H7 (cell line): ENCODE measurements around the gene ARSJ. TPM values are rescaled to one million over a fixed set of nuclear protein-coding genes. Genes with fewer than 3 reads are reported as not detected.
A peak's percentile ranks its signal among the peaks of the same experiment; 100 is the strongest.
"Not testable (repeated sequence)": the region's sequence is repeated elsewhere in the genome, so short reads cannot be mapped to it uniquely, and the experiment has no call there.

ENCODE experiments used
- DNase-seq: peaks from one replicate; pipeline ENCODE4 v3.0.0; 2012
- H3K27me3 ChIP-seq: 2 replicates; pipeline ENCODE4 v1.6.0; 2011; ENCODE audit warnings: mild to moderate bottlenecking, low read length; ENCODE audit not compliant: control insufficient read depth, insufficient read depth
- H3K36me3 ChIP-seq: replicated peaks from 2 replicates; pipeline ENCODE4 v1.5.1; 2011; ENCODE audit warnings: low read length; ENCODE audit not compliant: control insufficient read depth, insufficient read depth
- H3K4me3 ChIP-seq: 2 replicates; pipeline ENCODE4 v1.5.1; 2011; ENCODE audit warnings: low read depth, mild to moderate bottlenecking, control low read depth, low read length, moderate library complexity; ENCODE audit not compliant: insufficient read depth
- total RNA-seq: library from RNA; depleted of rRNA; stranded (reverse); fragments of >200 nt; shearing (Covaris generic); gene quantifications from 2 replicates; pipeline ENCODE4 v1.2.3, GENCODE V29; 2014; rRNA removed

Gene ARSJ
- total RNA-seq = 2.3 and 2.7 TPM in 2 replicates

DNA sequence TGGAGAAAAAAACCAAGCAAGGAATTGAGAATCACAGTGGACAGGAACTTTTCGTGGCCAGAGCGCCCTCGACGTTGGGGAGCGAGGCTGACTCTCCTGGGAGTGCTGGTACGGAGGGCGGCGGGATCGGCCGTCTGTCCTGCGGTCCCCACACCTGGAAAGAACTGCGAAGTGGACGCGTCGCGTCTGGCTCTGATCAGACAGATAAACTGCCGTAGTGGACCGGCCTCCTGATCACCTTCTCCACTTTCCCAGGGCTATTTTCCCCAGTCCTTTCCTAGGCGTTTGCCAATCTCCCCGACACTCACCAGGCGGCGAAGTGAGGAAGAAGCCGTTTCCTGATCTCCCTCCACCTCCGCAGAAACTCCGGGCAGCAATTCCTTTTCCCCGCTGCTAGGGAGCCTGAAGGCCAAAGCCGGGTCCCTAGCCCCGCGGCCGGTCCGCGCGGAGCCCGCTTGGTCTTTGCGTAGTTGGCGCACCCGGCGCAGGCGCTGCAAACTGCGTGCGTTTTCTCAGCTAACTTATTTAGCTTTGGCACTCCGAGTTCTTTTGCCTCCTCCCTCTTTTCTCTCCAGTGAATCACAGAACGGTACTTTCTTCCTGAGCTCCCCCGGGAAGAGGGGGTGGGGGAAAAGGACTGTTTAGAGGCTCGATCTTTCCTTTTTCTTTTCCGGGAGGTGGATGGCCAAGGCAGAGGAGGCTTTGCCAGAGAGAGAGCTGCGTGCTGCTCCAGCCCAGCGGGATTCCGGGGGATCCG is at the start of gene ARSJ:
Gene ARSJ (minus strand): TSS at position 500 of the 757 bp plus-strand sequence. CDS start 813 bp downstream, outside the sequence.
- peak; percentile 71 for DNase-seq

DNA sequence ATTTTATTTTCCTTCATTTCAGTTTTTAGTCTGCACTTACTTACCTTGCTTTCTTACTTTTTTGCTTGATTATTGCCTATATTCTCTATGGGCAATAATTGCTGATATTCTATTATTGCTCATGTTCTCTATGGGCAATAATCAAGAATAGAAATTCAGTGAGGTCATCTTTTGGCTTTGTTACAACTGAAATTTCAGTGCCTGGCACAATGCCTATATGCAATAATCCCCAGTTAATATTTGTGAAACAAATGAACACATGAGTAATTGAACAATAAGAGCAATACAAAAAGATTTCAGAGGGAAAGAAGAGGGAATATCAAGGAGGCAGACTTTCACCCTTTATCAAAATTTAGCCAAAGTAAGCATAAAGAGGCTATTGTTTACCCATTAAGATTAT is 48.6 kb upstream of the ARSJ start:
- no peak for DNase-seq
- no peaks in the 10 kb centered on the region for H3K27me3 ChIP-seq
- no peaks in the 10 kb centered on the region for H3K36me3 ChIP-seq
- H3K4me3 ChIP-seq = no peak overlapping the region

More for the DNA sequence above, at the start of gene ARSJ:
- H3K27me3 ChIP-seq = peaks cover 4% of the 10 kb centered on the region
- H3K4me3 ChIP-seq = peak within 1 kb of the TSS; percentile 58
- no peaks in the 10 kb centered on the region for H3K36me3 ChIP-seq

DNA sequence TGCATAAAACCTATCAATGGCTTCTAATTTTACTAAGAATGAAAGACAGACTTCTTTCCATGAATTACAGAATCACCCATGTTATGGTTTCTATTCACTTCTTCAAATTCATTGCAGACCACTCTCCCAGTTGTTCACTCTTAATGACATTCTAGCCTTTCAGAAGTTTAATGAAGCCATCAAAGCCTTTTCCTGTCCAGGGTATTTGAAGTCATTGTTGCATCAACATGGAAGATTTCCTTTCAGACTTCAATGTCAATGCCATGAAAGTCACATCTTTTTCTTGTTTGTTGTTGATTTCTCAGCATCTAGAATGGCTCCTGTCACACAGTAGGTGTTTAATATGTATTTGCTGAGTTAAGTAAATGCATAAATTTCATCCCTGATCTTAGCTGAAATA is 48.1 kb upstream of the ARSJ start:
- no peak for DNase-seq
- Histone ChIP-seq H3K36me3 (no peaks in the 10 kb centered on the region), H3K27me3 (no peaks in the 10 kb centered on the region), H3K4me3 (no peak overlapping the region)

DNA sequence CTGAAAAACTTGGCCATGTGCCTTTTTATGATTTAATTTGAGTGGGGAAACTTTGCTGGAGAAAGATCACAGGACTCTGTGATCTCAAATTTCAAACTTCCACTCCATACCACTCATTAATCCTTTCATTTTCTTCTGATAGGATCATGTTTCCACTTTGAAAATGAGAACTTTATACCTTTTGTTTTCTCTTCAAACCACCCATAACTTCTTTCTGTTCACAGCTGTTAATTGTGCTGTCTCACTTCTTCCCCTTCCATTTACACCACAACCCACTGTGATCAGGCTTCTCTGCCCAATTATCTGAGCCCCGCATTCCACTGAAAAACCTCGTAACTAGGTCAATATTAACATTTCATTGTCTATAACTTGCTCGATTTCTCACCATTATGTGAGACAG is 47.0 kb upstream of the ARSJ start:
- no peak overlapping the region for H3K4me3 ChIP-seq
- no peak for DNase-seq
- H3K36me3 ChIP-seq = no peaks in the 10 kb centered on the region
- H3K27me3 ChIP-seq = no peaks in the 10 kb centered on the region

DNA sequence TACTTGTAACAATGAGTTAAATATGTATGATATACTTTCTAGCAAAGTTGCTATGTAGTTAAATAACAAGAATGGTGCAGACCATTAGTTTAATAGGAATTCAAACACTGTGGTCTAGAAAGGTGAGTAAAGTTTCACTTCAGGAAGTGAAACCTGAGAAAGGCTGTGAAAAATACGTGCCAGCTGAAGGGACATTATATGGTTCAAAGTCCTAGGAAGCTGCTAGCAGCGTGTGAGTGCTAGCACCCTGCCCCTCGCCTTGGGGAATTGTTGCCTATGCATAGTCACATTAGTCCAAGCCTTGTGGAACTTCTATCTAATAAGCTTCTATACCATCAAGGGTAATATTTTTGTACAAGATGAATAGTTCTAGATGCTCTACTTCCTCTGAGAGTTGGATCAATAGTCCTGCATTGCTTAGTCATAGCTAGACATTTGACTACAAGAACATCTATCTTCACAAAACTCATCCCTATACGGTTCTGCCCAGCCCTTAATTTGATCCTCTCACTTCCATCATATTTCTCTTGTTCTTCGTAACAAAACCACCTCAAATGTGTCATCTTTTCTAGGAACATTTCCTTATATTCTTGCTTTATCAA is 45.8 kb upstream of the ARSJ start:
- Histone ChIP-seq H3K27me3 (no peaks in the 10 kb centered on the region), H3K36me3 (no peaks in the 10 kb centered on the region), H3K4me3 (no peak overlapping the region)
- DNase-seq = no peak

DNA sequence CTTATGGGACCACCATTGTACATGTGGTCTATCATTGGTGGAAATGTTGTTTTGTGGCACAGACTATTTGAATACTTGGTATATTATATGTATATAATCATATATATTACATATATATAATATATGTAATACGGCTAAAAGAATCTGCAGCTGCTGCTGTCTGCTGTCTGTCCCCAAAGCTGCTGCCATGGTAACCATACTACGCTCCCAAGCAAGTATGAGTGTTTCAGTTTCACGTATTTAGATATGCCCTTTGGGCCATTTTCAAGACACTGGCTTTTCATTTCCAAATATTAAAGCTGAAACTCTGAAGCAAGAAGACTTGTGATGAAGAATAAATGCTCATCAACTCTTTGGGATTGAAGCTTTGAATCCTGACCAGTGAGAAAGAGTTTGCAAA is 42.0 kb upstream of the ARSJ start:
- H3K36me3 ChIP-seq = no peaks in the 10 kb centered on the region
- no peak for DNase-seq
- no peak overlapping the region for H3K4me3 ChIP-seq
- no peaks in the 10 kb centered on the region for H3K27me3 ChIP-seq

DNA sequence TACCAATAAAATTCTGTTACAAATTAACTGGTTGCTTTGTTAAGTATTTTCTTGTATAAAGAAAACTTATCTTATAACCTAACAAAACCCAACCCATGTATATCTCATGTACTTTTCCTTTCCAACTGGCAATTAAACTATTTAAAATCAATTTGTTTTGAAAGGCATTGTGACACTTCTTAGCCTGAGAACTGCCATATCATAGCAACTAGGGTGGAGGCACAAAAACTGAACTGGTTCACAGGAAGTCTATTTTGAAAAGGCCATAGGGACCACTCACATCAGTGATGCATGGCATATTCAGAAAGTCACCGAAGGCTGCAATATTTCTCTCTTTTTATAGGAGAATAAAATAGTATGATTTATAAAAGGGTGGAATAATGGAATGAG is 40.5 kb upstream of the ARSJ start:
- no peak for DNase-seq
- no peaks in the 10 kb centered on the region for H3K36me3 ChIP-seq
- no peaks in the 10 kb centered on the region for H3K27me3 ChIP-seq

DNA sequence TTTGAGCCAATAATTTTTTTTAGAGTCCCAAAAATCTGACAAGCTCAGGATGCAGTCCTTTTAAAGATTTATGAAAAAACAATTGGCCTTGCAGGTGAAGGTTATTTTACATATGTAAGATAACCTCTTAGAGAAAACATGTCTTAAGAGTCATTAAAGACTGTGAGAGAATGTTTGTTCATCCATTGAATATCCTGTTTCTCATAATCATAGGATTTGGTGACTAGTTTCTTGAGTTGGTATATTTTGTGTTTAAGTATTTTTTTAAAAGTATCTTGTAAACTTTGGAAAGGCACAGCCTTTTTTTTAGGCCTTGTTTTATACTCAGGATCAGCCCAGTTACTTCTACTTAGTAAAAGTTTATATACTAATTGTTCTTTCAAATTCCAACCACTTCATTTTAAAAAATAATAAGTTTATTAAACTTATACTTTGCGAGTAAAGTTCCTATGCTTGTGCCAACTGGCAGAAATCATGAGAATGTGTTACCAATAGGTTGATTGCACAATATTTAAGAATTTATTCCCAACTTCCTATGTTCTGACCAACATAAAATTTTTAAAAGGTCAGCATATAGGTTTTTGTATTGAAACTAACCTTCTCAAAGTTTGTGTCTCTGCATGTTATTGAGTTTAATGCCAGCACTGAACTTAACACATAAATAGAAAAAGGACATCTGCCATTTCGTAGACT is 40.0 kb upstream of the ARSJ start:
- H3K27me3 ChIP-seq = no peaks in the 10 kb centered on the region
- DNase-seq = no peak
- H3K4me3 ChIP-seq = no peak overlapping the region
- H3K36me3 ChIP-seq = no peaks in the 10 kb centered on the region

More for the DNA sequence above, 40.5 kb upstream of the ARSJ start:
- H3K4me3 ChIP-seq = no peak overlapping the region

DNA sequence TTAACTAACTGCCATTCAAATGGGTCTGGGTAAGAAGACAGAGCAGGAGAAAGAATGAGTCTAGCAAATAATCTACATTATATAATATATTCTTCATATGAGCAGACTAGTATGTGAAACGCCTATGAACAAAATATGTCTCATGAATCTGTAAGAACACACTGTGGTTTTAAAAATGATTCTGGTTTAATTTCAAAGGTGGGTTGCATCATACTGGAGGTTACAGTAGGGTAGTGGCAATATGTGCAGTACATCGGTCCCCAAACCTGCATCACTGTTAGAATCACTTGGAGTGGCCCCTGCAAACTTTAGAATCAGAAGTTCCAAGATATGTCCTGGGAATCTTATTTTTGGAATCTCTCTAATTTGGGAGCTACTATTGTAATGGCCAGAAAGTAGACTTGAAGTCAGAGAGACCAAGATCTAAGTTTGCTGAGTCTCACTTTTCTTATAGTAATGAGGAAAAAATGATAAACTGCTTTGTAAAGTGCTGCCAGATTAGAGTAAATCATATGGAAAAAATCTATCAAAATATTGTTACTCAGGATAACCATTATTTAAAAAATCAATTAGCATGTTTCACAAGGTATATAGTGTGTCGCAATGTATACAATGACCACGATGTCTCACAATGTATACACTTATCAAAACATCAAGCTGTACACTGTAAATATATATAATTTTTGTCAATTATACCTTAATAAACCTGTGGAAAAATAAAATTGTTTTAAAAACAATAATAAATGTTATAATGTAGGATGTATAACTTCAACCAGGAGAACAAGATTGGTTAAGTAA is 37.9 kb upstream of the ARSJ start:
- Histone ChIP-seq H3K27me3 (no peaks in the 10 kb centered on the region), H3K4me3 (no peak overlapping the region), H3K36me3 (no peaks in the 10 kb centered on the region)
- no peak for DNase-seq

DNA sequence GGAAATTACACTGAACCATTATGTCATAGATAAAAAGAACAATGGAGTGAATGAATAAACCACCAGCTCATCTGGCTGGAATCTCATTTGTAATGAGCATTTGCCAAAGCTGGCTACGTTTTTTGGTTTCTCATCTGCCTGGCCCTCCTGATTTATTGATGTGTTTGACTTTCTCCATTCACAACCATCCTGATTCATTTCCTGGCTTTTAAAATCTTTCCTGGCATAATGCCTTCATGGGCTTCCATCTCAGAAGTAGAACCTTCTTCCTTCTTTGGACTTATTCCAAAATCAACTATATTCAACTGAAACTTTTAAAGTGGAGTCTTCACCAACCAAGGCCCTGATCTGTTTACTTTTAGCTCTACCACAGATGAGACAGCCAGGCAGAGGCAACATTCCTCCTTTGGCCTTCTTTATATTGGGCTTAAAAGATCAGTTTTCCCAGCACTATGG is 36.0 kb upstream of the ARSJ start:
- DNase-seq = no peak
- H3K27me3 ChIP-seq = no peaks in the 10 kb centered on the region
- no peak overlapping the region for H3K4me3 ChIP-seq
- no peaks in the 10 kb centered on the region for H3K36me3 ChIP-seq

DNA sequence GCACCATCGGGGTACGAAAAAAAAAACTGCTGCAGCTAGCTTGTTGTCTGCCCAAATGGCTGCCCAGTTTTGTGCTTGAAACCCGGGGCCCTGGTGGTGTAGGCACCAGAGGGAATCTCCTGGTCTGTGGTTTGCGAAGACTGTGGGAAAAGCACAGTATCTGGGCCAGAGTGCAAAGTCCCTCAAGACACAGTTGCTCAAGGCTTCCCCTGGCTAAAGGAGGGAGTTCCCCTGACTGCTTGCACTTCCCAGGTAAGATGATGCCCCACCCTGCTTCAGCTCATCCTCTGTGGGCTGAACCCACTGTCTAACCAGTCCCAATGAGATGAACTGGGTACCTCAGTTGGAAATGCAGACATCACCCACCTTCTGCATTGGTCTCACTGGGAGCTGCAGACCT is 33.8 kb upstream of the ARSJ start:
- H3K27me3 ChIP-seq, H3K36me3 ChIP-seq, DNase-seq, H3K4me3 ChIP-seq: not testable (repeated sequence)

DNA sequence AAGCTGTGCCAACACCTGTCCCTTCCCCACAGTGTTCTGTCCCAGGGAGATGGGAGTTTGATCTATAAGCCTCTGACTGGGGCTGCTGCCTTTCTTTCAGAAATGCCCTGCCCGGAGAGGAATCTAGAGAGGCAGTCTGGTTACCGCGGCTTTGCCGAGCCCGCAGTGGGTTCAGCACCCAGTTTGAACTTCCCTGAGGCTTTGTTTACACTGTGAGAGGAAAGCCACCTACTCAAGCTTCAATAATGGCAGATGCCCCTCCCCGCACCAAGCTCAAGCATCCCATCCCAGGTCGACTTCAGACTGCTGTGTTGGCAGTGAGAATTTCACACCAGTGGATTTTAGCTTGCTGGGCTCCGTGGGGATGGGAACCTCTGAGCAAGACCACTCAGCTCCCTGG is 33.3 kb upstream of the ARSJ start:
- no peaks in the 10 kb centered on the region for H3K36me3 ChIP-seq
- no peak for DNase-seq
- no peaks in the 10 kb centered on the region for H3K27me3 ChIP-seq
- H3K4me3 ChIP-seq = no peak overlapping the region

DNA sequence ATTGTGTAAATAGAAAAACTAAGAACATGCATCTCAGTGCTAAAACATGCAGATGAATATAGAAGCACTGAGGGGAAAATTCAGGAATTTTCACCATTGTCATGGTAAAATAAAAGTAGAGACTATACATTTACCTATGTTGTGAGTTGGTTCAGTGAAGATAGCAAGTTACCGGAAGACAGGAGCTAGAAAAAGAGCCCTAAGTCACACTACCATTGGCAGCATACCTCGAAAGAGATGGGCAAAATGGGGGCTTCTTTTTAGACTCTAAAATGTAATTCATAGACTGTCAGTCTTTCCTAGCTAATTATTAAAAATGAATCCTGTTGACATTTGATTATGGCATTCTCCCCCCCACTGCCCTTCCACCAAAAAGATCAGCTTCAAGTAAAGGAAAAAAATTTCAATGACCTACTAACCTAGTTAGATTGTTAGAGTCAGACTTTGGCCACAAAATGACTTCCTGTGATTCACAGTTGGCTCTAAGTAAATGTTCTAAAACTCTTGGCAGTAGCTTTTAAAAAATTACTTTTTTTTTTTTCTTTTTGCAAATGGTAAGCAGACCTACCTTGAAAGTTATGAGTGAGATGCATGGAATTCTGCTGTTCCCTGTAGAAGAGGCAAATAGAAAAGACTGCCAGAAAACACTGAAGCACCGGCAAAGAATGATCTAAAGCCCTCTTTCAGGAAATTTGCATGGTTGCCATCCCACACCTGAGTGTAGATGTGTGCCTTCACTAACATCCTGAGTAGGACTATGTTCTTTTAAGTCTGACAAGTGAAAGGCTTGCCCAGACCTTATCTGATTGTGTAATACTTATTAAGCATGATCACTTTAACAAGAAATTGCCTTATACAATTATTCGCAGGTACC is 26.4 kb upstream of the ARSJ start:
- no peak for DNase-seq
- Histone ChIP-seq H3K27me3 (no peaks in the 10 kb centered on the region), H3K36me3 (no peaks in the 10 kb centered on the region), H3K4me3 (no peak overlapping the region)
